H1 (cell line): ENCODE results near the gene SLC16A8. TPM values are rescaled to one million over a fixed set of nuclear protein-coding genes. Genes with fewer than 3 reads are reported as not detected.

ENCODE experiments used
- CTCF ChIA-PET: fragments of 300-600 bp; sonication (Branson Sonifier 250); formaldehyde crosslinking; loops from one replicate; lab custom pipeline; 2021; ENCODE audit not compliant: partially characterized antibody; lab: Charles Lee
- POLR2A ChIA-PET: fragments of 300-600 bp; sonication (Branson Sonifier 250); formaldehyde crosslinking; loops from one replicate; lab custom pipeline; 2021; ENCODE audit warnings: inconsistent platforms; ENCODE audit not compliant: partially characterized antibody; lab: Charles Lee
- DNase-seq, 2 experiments: peaks; one replicate each; pipeline versions ENCODE4 v3.0.0 to v3.0.0-alpha.2; 2010 to 2022; ENCODE audit warnings: low spot score in 2 of 2, low read depth in 1 of 2, mixed read lengths in 1 of 2
- FAIRE-seq: peaks from 2 replicates; lab custom pipeline; 2011; peaks lifted over from hg19 to GRCh38; lab: Jason Lieb, UNC
- H2AFZ ChIP-seq: 2 replicates; pipeline ENCODE4 v1.8.1; 2012; ENCODE audit warnings: low read length, inconsistent platforms
- H2AK5ac ChIP-seq: 2 replicates; pipeline ENCODE4 v1.6.1; 2013; ENCODE audit warnings: low read depth, low read length
- H2BK120ac ChIP-seq: replicated peaks from 2 replicates; pipeline ENCODE3; 2013; ENCODE audit warnings: low read depth, low read length, inconsistent platforms
- H2BK12ac ChIP-seq: 2 replicates; pipeline ENCODE4 v1.6.1; 2013; ENCODE audit warnings: low read depth, low read length
- H2BK15ac ChIP-seq: 2 replicates; pipeline ENCODE4 v1.6.1; 2013; ENCODE audit warnings: low read length
- H2BK20ac ChIP-seq: 2 replicates; pipeline ENCODE4 v1.6.1; 2013; ENCODE audit warnings: low read length
- H2BK5ac ChIP-seq: 2 replicates; pipeline ENCODE4 v1.6.1; 2013; ENCODE audit warnings: low read depth, low read length
- H3K14ac ChIP-seq: 2 replicates; pipeline ENCODE4 v1.6.1; 2013; ENCODE audit warnings: inconsistent platforms; ENCODE audit not compliant: insufficient read length
- H3K18ac ChIP-seq: 2 replicates; pipeline ENCODE4 v1.6.1; 2013; ENCODE audit warnings: low read length; ENCODE audit errors: extremely low read depth
- H3K23ac ChIP-seq: 2 replicates; pipeline ENCODE4 v1.6.1; 2013; ENCODE audit warnings: inconsistent platforms; ENCODE audit not compliant: insufficient read length
- H3K23me2 ChIP-seq: 2 replicates; pipeline ENCODE4 v1.6.1; 2013; ENCODE audit warnings: low read depth, low read length
- H3K27ac ChIP-seq: 2 replicates; pipeline ENCODE4 v1.6.1; 2011; ENCODE audit warnings: low read depth, low read length, inconsistent platforms
- H3K27me3 ChIP-seq, 4 experiments: replicated peaks in 1 of 4; 1 replicate in 1 of 4; 2 replicates in 3 of 4; pipeline versions ENCODE4 v1.6.1 to v1.8.1; 2011 to 2013; ENCODE audit warnings: low read length in 3 of 4, mild to moderate bottlenecking in 3 of 4, inconsistent platforms in 2 of 4, mixed read lengths in 2 of 4, moderate library complexity in 1 of 4; ENCODE audit not compliant: control insufficient read depth in 3 of 4, insufficient read depth in 3 of 4; ENCODE audit errors: extremely low read depth in 1 of 4
- H3K36me3 ChIP-seq, 4 experiments: 2 replicates each; pipeline versions ENCODE4 v1.6.1 to v1.8.1; 2011 to 2013; ENCODE audit warnings: mild to moderate bottlenecking in 4 of 4, low read length in 3 of 4, moderate library complexity in 2 of 4, control low read depth in 1 of 4, inconsistent platforms in 1 of 4; ENCODE audit not compliant: insufficient read depth in 4 of 4, control insufficient read depth in 2 of 4
- H3K4ac ChIP-seq: replicated peaks from 2 replicates; pipeline ENCODE3; 2013; ENCODE audit warnings: low read length, low read depth, mixed read lengths, inconsistent platforms; ENCODE audit not compliant: insufficient read length
- H3K4me1 ChIP-seq, 4 experiments: replicated peaks in 1 of 4; 1 replicate in 1 of 4; 2 replicates in 3 of 4; pipeline versions ENCODE4 v1.6.1 to v1.8.1; 2011 to 2013; ENCODE audit warnings: low read length in 3 of 4, inconsistent platforms in 2 of 4, mixed read lengths in 1 of 4; ENCODE audit not compliant: insufficient read depth in 4 of 4, control insufficient read depth in 3 of 4
- H3K4me2 ChIP-seq, 2 experiments: 2 replicates each; pipeline versions ENCODE4 v1.6.1 to v1.8.1; 2011 to 2013; ENCODE audit warnings: low read depth in 2 of 2, low read length in 2 of 2, control low read depth in 1 of 2, inconsistent platforms in 1 of 2, mild to moderate bottlenecking in 1 of 2; ENCODE audit not compliant: insufficient read depth in 1 of 2
- H3K4me3 ChIP-seq, 4 experiments: fragments of 200-600, 300-600 bp in 1 of 4; sonication (generic), shearing (Covaris generic), sonication (Bioruptor Twin) in 1 of 4; 2 replicates each; pipeline versions ENCODE4 v1.5.1 to v1.8.1; 2011 to 2016; ENCODE audit warnings: low read length in 4 of 4, low read depth in 3 of 4, control low read depth in 2 of 4, inconsistent platforms in 2 of 4, mild to moderate bottlenecking in 2 of 4, mixed read lengths in 1 of 4, moderate library complexity in 1 of 4; ENCODE audit not compliant: insufficient read depth in 2 of 4; ENCODE audit errors: extremely low read depth in 1 of 4
- H3K56ac ChIP-seq: replicated peaks from 2 replicates; pipeline ENCODE3; 2013; ENCODE audit warnings: low read depth, mild to moderate bottlenecking, mixed read lengths, low read length, inconsistent platforms; ENCODE audit not compliant: insufficient read length
- H3K79me1 ChIP-seq: 2 replicates; pipeline ENCODE4 v1.6.1; 2013; ENCODE audit warnings: low read depth, low read length, control low read depth
- H3K79me2 ChIP-seq, 2 experiments: 2 replicates each; pipeline versions ENCODE4 v1.6.1 to v1.8.1; 2012 to 2013; ENCODE audit warnings: low read length in 2 of 2, mild to moderate bottlenecking in 2 of 2, inconsistent platforms in 1 of 2; ENCODE audit not compliant: insufficient read depth in 2 of 2, control insufficient read depth in 1 of 2
- H3K9ac ChIP-seq, 4 experiments: replicated peaks in 1 of 4; 1 replicate in 1 of 4; 2 replicates in 3 of 4; pipeline versions ENCODE4 v1.6.1 to v1.8.1; 2011 to 2013; ENCODE audit warnings: low read depth in 3 of 4, low read length in 3 of 4, control low read depth in 2 of 4, mild to moderate bottlenecking in 2 of 4, moderate library complexity in 2 of 4, inconsistent platforms in 1 of 4; ENCODE audit errors: extremely low read depth in 1 of 4
- H3K9me3 ChIP-seq, 2 experiments: 2 replicates each; pipeline versions ENCODE4 v1.6.1 to v1.8.1; 2012 to 2013; ENCODE audit warnings: mild to moderate bottlenecking in 2 of 2, moderate library complexity in 2 of 2, control low read depth in 1 of 2, inconsistent platforms in 1 of 2, low read depth in 1 of 2, low read length in 1 of 2, mixed read lengths in 1 of 2; ENCODE audit not compliant: insufficient read depth in 2 of 2
- H4K20me1 ChIP-seq, 2 experiments: replicated peaks in 1 of 2; 2 replicates each; pipeline versions ENCODE3 to v1.8.1; 2011 to 2013; ENCODE audit warnings: inconsistent platforms in 2 of 2, low read length in 2 of 2, mild to moderate bottlenecking in 1 of 2; ENCODE audit not compliant: insufficient read depth in 2 of 2, control insufficient read depth in 1 of 2
- H4K5ac ChIP-seq: 2 replicates; pipeline ENCODE4 v1.6.1; 2013; ENCODE audit warnings: low read length, low read depth, mixed read lengths, inconsistent platforms; ENCODE audit not compliant: insufficient read length
- H4K8ac ChIP-seq: 2 replicates; pipeline ENCODE4 v1.8.0; 2013; ENCODE audit warnings: mild to moderate bottlenecking, moderate library complexity, low read length, inconsistent platforms; ENCODE audit not compliant: insufficient read depth; ENCODE audit errors: extremely low read depth
- H4K91ac ChIP-seq: replicated peaks from 2 replicates; pipeline ENCODE3; 2013; ENCODE audit warnings: low read length, mixed read lengths, inconsistent platforms; ENCODE audit not compliant: insufficient read length
- CBX5 ChIP-seq: fragments of 300-800, 300-1000 bp; sonication (generic); IDR thresholded peaks from 2 replicates; pipeline ENCODE4 v1.7.1; 2016; ENCODE audit warnings: antibody characterized with exemption, low read length, low read depth
- WGBS, 2 experiments: shearing (Covaris generic) in 1 of 2; methylation state at CpG; one replicate each; pipeline versions ENCODE4 v1.1.6 to v1.1.7; 2013 to 2015; ENCODE audit warnings: low lambda C conversion rate in 2 of 2, mixed read lengths in 2 of 2, inconsistent platforms in 1 of 2, low coverage in 1 of 2, missing lambda C conversion rate in 1 of 2; ENCODE audit not compliant: insufficient replicate concordance in 2 of 2, insufficient coverage in 1 of 2, insufficient read length in 1 of 2; ENCODE audit errors: extremely low coverage in 1 of 2, missing lambda C conversion rate in 1 of 2; 5-methylcytosine and 5-hydroxymethylcytosine counted together
- polyA plus RNA-seq, 7 experiments: library from polyadenylated mRNA; depleted of rRNA in 3 of 7; stranded (reverse) in 5 of 7; unstranded in 2 of 7; fragments of >200 nt in 5 of 7; fragments of 200-250 nt in 2 of 7; gene quantifications; 1 replicate in 5 of 7; 2 replicates in 1 of 7; 4 replicates in 1 of 7; pipeline versions ENCODE4 v1.2.1 to v1.2.3, GENCODE V29; 2011 to 2013; ENCODE audit warnings: missing spikeins in 2 of 7, mixed read lengths in 2 of 7
- total RNA-seq: library from RNA; stranded (reverse); fragmentation: NEBNext Ultra II Directional; extraction: Animal tissue kit (Norgen Biotek cat#: 25700); gene quantifications from 2 replicates; pipeline ENCODE4 v1.2.1, GENCODE V29; 2021
- TF ChIP-seq, protein P1 (sequence below), 3 experiments: IDR thresholded peaks; 1 replicate in 2 of 3; 2 replicates in 1 of 3; pipeline versions ENCODE4 v1.5.1 to v1.6.1; 2011; ENCODE audit warnings: low read length in 3 of 3, mild to moderate bottlenecking in 3 of 3, inconsistent platforms in 2 of 3, low read depth in 1 of 3, moderate library complexity in 1 of 3; ENCODE audit not compliant: insufficient read depth in 1 of 3; ENCODE audit errors: control extremely low read depth in 1 of 3

The SLC16A8 gene
- total and polyA plus RNA-seq, 2 of the 8 experiments (the other 6 are each of a cell fraction or from before 2014, with no cell fraction given), result 0.70 TPM; not detected in 1

- peak overlapping the region; percentile 20; the same call in 1 of the 2 replicates for H2BK12ac ChIP-seq
- no peaks in the 10 kb centered on the region; the same call in 1 of the 2 replicates for H3K23me2 ChIP-seq
- H4K8ac ChIP-seq, result no peak overlapping the region
- TF ChIP-seq CBX5, result no peak
- TF ChIP-seq, protein P1, sequence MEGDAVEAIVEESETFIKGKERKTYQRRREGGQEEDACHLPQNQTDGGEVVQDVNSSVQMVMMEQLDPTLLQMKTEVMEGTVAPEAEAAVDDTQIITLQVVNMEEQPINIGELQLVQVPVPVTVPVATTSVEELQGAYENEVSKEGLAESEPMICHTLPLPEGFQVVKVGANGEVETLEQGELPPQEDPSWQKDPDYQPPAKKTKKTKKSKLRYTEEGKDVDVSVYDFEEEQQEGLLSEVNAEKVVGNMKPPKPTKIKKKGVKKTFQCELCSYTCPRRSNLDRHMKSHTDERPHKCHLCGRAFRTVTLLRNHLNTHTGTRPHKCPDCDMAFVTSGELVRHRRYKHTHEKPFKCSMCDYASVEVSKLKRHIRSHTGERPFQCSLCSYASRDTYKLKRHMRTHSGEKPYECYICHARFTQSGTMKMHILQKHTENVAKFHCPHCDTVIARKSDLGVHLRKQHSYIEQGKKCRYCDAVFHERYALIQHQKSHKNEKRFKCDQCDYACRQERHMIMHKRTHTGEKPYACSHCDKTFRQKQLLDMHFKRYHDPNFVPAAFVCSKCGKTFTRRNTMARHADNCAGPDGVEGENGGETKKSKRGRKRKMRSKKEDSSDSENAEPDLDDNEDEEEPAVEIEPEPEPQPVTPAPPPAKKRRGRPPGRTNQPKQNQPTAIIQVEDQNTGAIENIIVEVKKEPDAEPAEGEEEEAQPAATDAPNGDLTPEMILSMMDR (IDR thresholded peaks at IDR 0.05; ENCODE audit: control extremely low read depth in 1 of 3, insufficient read depth in 1 of 3, low read depth in 1 of 3, low read length in 3 of 3), result peak in 2 of 3 experiments; percentile 21; a peak in 2 of 4 replicates
- H3K18ac ChIP-seq, result no peak overlapping the region
- no peaks in the 10 kb centered on the region for H3K79me2 ChIP-seq
- H2BK5ac ChIP-seq, result no peak overlapping the region
- POLR2A ChIA-PET, result interaction anchor here (0.8 to 1.3 kb wide), 3 partner anchors 13 to 79 kb away, joined by 3 read pairs; partner anchors contain the start of gene BAIAP2L2
- CTCF ChIA-PET, result interaction anchor here (0.6 to 2.8 kb wide), 10 partner anchors 10 to 538 kb away, joined by 3 to 11 read pairs (median 4); no protein-coding TSS in a partner anchor
- H3K79me1 ChIP-seq, result no peaks in the 10 kb centered on the region
- H2BK15ac ChIP-seq, result peak overlapping the region; percentile 67; the same call in 1 of the 2 replicates
- no peaks in the 10 kb centered on the region for H3K36me3 ChIP-seq
- no peak for DNase-seq
- no peaks in the 10 kb centered on the region for H4K20me1 ChIP-seq
- no peaks in the 10 kb centered on the region for H3K9me3 ChIP-seq
- peaks cover 0 to 36% (median 22%) of the 10 kb centered on the region in 4 experiments; a peak in 6 of 7 replicates for H3K4me1 ChIP-seq
- no peak overlapping the region for H3K56ac ChIP-seq
- 0 out of 2 replicates have a peak overlapping the region, but pooled peaks have one; percentile 1 for H2AFZ ChIP-seq
- H3K4me2 ChIP-seq, result no peak overlapping the region
- H3K4me3 ChIP-seq, result no peak overlapping the region
- H3K27me3 ChIP-seq, result peaks cover 0 to 8% (median under 1%) of the 10 kb centered on the region in 4 experiments; a peak in 1 of 7 replicates
- no peak overlapping the region; the same call in 1 of the 2 replicates for H2AK5ac ChIP-seq
- no peak overlapping the region for H3K23ac ChIP-seq
- no peak overlapping the region for H4K91ac ChIP-seq
- H3K14ac ChIP-seq, result no peak overlapping the region
- H2BK120ac ChIP-seq, result no peak overlapping the region
- H4K5ac ChIP-seq, result no peak overlapping the region
- no peak overlapping the region for H3K27ac ChIP-seq
- FAIRE-seq, result no peak
- 84% methylated on average over 13 of the region's 16 CpGs; no CpG with 5 or more reads in 1 of the 2 experiments for WGBS, 2 experiments
- H3K9ac ChIP-seq, result no peak overlapping the region
- H2BK20ac ChIP-seq, result no peak overlapping the region
- no peak overlapping the region for H3K4ac ChIP-seq
Measured at GRCh38 chr22:38030311-38031133, 53.5 kb downstream of the SLC16A8 start.
